ENCODE measurements around the gene SLC8A3.

Gene SLC8A3

DNA sequence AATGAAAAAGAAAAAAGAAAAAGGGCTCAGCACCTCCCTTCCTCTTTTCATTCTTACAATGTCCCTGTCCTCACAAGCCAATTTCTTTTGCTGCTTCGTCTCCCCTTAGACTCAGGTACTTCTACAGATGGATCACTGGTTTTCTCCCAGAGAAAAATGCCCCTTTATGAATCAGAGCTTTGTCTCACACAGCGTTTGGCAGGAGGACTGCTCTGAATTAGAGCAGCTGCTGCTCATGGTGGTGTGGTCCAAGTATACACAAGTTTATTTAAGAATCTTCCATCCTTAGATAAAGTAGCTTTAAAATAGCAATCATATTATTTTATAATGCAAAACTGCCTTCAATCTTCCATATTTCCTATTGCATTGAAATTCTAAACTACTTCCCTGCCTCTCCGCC lies 80.3 kb downstream of the SLC8A3 start:
- Mint-ChIP-seq H3K36me3 (no peaks in the 10 kb centered on the region), H3K4me3 (no peak overlapping the region), H3K27ac (no peak overlapping the region), H3K27me3 (peaks cover 28% of the 10 kb centered on the region), H3K4me1 (no peaks in the 10 kb centered on the region), H3K9me3 (no peaks in the 10 kb centered on the region)
- ATAC-seq = no peak

- no peaks in the 10 kb centered on the region for H3K4me1 Mint-ChIP-seq
- ATAC-seq = no peak
- H3K9me3 Mint-ChIP-seq = no peaks in the 10 kb centered on the region
Observed at GRCh38 chr14:70107309-70107708, 81.4 kb downstream of the SLC8A3 start.

DNA sequence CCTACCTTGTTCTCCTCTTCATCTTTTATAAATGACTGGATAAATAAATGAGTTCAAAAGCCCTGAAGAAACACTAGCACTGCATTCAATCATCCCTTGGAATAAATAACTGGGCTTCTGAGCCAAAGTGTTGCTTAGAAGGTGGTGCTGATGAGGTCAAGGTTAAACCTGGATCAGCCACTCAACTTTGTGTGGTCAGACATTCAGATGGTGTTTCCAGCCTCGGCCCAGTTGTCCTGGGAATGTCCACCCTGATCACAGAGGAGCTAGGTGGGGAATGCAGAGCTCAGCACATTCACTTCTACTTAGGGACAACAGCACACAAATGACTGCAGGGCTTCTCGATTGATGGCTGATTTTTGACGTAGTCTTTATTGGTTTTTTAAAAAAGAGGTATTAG lies 88.7 kb downstream of the SLC8A3 start:
- Mint-ChIP-seq H3K4me3 (no peak overlapping the region), H3K36me3 (no peaks in the 10 kb centered on the region), H3K4me1 (no peaks in the 10 kb centered on the region), H3K27ac (no peak overlapping the region), H3K9me3 (no peaks in the 10 kb centered on the region), H3K27me3 (peaks cover 60% of the 10 kb centered on the region)
- no peak for ATAC-seq

More at GRCh38 chr14:70107309-70107708, 81.4 kb downstream of the SLC8A3 start:
- Mint-ChIP-seq H3K27ac (no peak overlapping the region), H3K27me3 (peaks cover 38% of the 10 kb centered on the region), H3K36me3 (no peaks in the 10 kb centered on the region), H3K4me3 (no peak overlapping the region)

- no peaks in the 10 kb centered on the region for H3K36me3 Mint-ChIP-seq
- peaks cover 45% of the 10 kb centered on the region for H3K27me3 Mint-ChIP-seq
- H3K4me1 Mint-ChIP-seq = no peaks in the 10 kb centered on the region
- H3K4me3 Mint-ChIP-seq = no peak overlapping the region
- no peaks in the 10 kb centered on the region for H3K9me3 Mint-ChIP-seq
- ATAC-seq = no peak
- no peak overlapping the region for H3K27ac Mint-ChIP-seq
Observed at GRCh38 chr14:70098250-70098809, 90.4 kb downstream of the SLC8A3 start.

- ATAC-seq = no peak
- no peak overlapping the region for H3K27ac Mint-ChIP-seq
- H3K4me1 Mint-ChIP-seq = no peaks in the 10 kb centered on the region
- no peaks in the 10 kb centered on the region for H3K9me3 Mint-ChIP-seq
- H3K4me3 Mint-ChIP-seq = no peak overlapping the region
- peaks cover 39% of the 10 kb centered on the region for H3K27me3 Mint-ChIP-seq
- no peaks in the 10 kb centered on the region for H3K36me3 Mint-ChIP-seq
Observed at GRCh38 chr14:70097576-70098249, 91.0 kb downstream of the SLC8A3 start.

DNA sequence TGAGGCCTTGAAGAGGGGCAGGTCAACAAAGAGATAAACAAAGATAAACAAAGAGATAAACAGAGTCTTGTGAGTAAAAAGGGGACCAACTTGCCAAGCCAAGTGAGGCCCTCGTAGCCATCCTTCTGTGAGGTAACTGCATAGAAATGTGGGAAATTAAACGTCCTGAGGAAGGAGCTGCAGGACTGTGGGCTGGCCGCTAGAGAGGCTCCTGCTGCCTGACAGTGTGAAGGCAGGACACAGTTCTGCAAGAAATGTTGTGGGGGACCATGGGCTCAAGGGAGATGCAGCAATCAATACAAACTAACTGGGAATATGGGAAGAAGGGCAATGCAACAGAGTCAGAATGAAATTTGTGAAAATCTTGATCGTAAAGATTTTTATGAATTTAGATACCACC lies 91.9 kb downstream of the SLC8A3 start:
- no peak for ATAC-seq
- Mint-ChIP-seq H3K9me3 (no peaks in the 10 kb centered on the region), H3K27me3 (peaks cover 44% of the 10 kb centered on the region)

DNA sequence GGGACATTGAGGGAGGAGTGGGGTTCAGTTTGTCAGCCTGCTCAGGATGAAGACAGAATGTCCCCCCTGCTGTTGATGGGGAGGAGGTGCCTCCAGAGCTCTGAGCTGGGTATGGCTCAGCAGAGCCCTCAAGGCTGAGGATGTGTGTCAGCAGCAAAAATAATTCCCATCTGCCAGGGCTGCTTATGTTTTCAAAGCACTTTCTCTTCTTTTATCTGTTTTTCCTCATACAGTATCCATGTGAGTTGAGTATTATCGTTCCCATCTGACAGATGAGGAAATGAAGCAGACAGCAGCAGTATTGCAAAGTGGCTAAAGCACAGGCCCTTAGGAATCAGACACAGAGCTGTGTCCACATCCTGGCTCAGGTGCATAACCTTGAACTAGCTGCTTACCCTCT lies 94.1 kb downstream of the SLC8A3 start:
- Mint-ChIP-seq H3K27me3 (peaks cover 36% of the 10 kb centered on the region), H3K4me3 (no peak overlapping the region), H3K27ac (no peak overlapping the region), H3K36me3 (no peaks in the 10 kb centered on the region), H3K9me3 (no peaks in the 10 kb centered on the region), H3K4me1 (no peaks in the 10 kb centered on the region)
- no peak for ATAC-seq

More for the DNA sequence above, 91.9 kb downstream of the SLC8A3 start:
- H3K4me3 Mint-ChIP-seq = no peak overlapping the region
- no peak overlapping the region for H3K27ac Mint-ChIP-seq
- H3K4me1 Mint-ChIP-seq = no peaks in the 10 kb centered on the region
- no peaks in the 10 kb centered on the region for H3K36me3 Mint-ChIP-seq

DNA sequence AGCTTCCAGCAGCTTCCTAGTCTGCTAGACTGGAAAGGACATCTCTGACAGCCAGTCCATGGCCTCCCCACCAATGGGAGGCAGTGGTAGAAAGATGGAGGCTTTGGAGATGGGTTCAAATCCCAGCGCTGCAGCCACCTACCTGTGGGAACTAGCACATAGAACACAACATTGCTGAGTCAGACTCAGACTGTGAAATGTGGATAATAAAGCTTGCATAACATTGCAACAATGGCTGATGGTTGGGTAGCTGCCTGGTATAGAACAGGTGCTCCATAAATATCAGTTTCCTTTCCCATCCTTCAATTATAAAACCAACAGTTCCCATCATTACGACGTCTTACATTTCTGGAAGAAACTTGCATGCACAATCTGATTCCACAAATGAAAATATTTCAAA lies 94.6 kb downstream of the SLC8A3 start:
- Mint-ChIP-seq H3K27me3 (peaks cover 36% of the 10 kb centered on the region), H3K36me3 (no peaks in the 10 kb centered on the region), H3K4me1 (no peaks in the 10 kb centered on the region), H3K9me3 (no peaks in the 10 kb centered on the region), H3K4me3 (no peak overlapping the region), H3K27ac (no peak overlapping the region)
- no peak for ATAC-seq

DNA sequence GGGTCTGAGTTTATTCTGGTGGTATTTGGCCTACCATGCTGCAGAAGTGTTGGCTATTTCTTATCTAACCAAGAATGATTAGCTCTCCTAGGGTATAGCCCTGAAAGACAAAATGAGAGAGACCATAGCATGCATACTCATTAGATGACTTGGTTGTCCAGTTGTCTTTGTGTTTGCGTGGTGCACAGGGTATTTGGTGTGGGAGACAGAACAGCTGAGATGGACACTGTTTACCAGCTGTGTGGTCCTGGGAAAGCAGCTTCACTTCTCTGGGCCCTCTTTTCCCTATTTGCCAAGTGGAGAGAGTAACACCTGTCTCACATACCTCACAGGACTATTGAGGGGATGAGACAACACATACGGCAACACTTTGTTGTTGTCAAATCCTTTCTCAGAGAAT lies 95.6 kb downstream of the SLC8A3 start:
- Mint-ChIP-seq H3K4me1 (no peaks in the 10 kb centered on the region), H3K27me3 (peaks cover 31% of the 10 kb centered on the region), H3K27ac (no peak overlapping the region), H3K4me3 (no peak overlapping the region), H3K36me3 (no peaks in the 10 kb centered on the region), H3K9me3 (no peaks in the 10 kb centered on the region)
- ATAC-seq = no peak

DNA sequence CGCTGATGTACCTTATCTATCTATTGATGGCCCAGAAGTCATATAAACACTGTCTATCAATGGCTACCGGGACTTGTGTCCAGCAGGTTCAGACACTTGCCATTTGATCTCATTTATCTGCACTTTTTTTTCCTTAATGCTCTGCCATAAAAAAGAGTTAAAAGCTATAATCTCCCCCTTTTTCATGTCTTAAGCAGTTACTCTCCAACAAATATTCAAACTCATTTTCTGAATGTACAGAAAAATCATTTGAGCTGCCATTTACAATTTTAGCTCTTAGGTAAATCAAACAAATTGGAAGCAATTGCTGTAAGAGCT lies 101.4 kb downstream of the SLC8A3 start:
- H3K4me1 Mint-ChIP-seq = no peaks in the 10 kb centered on the region
- no peak for ATAC-seq
- no peaks in the 10 kb centered on the region for H3K36me3 Mint-ChIP-seq
- H3K4me3 Mint-ChIP-seq = no peak overlapping the region
- no peaks in the 10 kb centered on the region for H3K9me3 Mint-ChIP-seq
- no peak overlapping the region for H3K27ac Mint-ChIP-seq
- H3K27me3 Mint-ChIP-seq = peaks cover 20% of the 10 kb centered on the region

- Mint-ChIP-seq H3K4me3 (no peak overlapping the region), H3K4me1 (no peaks in the 10 kb centered on the region), H3K27me3 (peaks cover 15% of the 10 kb centered on the region), H3K9me3 (no peaks in the 10 kb centered on the region), H3K36me3 (no peaks in the 10 kb centered on the region), H3K27ac (no peak overlapping the region)
- no peak for ATAC-seq
Observed at GRCh38 chr14:70086685-70087379, 101.9 kb downstream of the SLC8A3 start.

DNA sequence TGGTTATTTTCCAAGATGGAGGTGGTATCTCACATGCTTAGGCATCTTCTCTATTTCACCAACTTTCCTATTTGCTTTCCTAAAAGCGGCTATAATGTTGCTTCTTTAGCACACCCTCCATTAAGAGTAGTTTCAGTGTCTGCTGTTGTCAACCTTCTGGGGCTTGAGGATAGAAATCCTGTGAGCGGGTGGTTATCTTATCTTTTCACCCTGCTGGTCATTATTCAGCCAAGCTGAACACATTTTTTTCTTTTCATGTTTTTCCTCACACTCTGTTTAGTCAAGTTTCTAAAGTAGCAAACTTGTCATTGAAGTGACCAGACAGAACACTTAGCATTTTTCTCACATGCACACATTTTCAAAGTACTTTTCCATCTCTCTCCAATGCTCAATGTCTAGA lies 104.5 kb downstream of the SLC8A3 start:
- no peak overlapping the region for H3K4me3 Mint-ChIP-seq

DNA sequence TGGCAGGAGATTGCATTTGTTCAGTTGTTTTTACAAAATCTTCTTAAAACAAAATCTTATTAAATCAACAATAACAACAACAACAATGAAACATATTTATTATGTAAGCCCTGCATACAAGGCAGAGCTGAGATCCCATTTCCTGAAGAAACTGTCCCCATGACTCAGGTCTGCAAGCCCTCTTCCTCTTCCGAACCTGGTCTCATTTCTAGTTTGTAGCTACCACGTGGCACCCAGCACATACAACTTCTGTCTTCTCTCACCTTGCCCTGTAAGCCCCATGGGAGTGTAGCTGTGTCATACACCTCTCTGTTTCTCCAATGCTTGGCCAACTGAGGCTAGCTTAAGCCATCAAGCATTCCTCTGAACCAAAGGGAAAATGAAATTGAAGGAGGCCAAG lies 106.4 kb downstream of the SLC8A3 start:
- no peak for ATAC-seq
- H3K4me1 Mint-ChIP-seq = no peaks in the 10 kb centered on the region
- H3K9me3 Mint-ChIP-seq = no peaks in the 10 kb centered on the region
- H3K4me3 Mint-ChIP-seq = no peak overlapping the region
- H3K27ac Mint-ChIP-seq = no peak overlapping the region
- no peaks in the 10 kb centered on the region for H3K36me3 Mint-ChIP-seq
- peaks cover 20% of the 10 kb centered on the region for H3K27me3 Mint-ChIP-seq

More for the DNA sequence above, 104.5 kb downstream of the SLC8A3 start:
- Mint-ChIP-seq H3K27ac (no peak overlapping the region), H3K9me3 (no peaks in the 10 kb centered on the region), H3K36me3 (no peaks in the 10 kb centered on the region), H3K27me3 (peaks cover 12% of the 10 kb centered on the region), H3K4me1 (no peaks in the 10 kb centered on the region)
- ATAC-seq = no peak

- no peak for ATAC-seq
- Mint-ChIP-seq H3K27ac (no peak overlapping the region), H3K27me3 (peaks cover 43% of the 10 kb centered on the region), H3K36me3 (no peaks in the 10 kb centered on the region), H3K9me3 (no peaks in the 10 kb centered on the region), H3K4me1 (no peaks in the 10 kb centered on the region), H3K4me3 (no peak overlapping the region)
Observed at GRCh38 chr14:70080076-70080475, 108.7 kb downstream of the SLC8A3 start.

DNA sequence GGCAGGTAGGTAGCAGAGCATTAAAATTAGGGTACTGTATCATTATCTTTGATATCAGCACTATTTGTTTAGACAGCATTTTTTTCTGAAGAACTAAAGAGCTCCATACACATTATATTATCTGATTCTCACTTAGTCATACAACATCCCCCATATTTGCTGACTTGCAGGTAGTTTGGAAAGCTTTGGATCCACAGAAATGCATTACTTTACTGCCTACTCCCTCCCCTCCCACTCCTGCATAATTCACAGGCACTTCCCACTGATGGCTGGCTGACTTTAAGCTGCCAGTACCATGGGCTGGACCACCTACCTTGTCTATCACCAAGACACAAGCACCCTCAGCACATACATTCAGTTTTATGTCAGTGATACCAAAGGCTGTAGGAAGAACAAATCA lies 110.4 kb downstream of the SLC8A3 start:
- Mint-ChIP-seq H3K36me3 (no peaks in the 10 kb centered on the region), H3K9me3 (no peaks in the 10 kb centered on the region), H3K4me3 (no peak overlapping the region), H3K27ac (no peak overlapping the region), H3K27me3 (peaks cover 33% of the 10 kb centered on the region), H3K4me1 (no peaks in the 10 kb centered on the region)
- no peak for ATAC-seq

- no peak overlapping the region for H3K27ac Mint-ChIP-seq
- H3K9me3 Mint-ChIP-seq = no peaks in the 10 kb centered on the region
- H3K4me1 Mint-ChIP-seq = no peaks in the 10 kb centered on the region
- no peak overlapping the region for H3K4me3 Mint-ChIP-seq
- H3K27me3 Mint-ChIP-seq = peaks cover 39% of the 10 kb centered on the region
- H3K36me3 Mint-ChIP-seq = no peaks in the 10 kb centered on the region
- no peak for ATAC-seq
Observed at GRCh38 chr14:70077720-70078119, 111.0 kb downstream of the SLC8A3 start.
